HepG2 (cell line): ENCODE results near the gene CBL. TPM values are rescaled to one million over a fixed set of nuclear protein-coding genes. Genes with fewer than 3 reads are reported as not detected.

Experiments
- ATAC-seq: fragments of 200-7000 bp; cut with Tn5 transposase; 3 replicates; pipeline ENCODE4 v1.9.1; 2020; ENCODE audit warnings: mild to moderate bottlenecking, moderate library complexity
- BruUV-seq: library from RNA; stranded (reverse); fragments of 400-500 nt; replicated peaks from 2 replicates; lab custom pipeline; 2021; lab: Mats Ljungman, UMichigan
- CTCF ChIA-PET: fragments of 300-600 bp; formaldehyde crosslinking; extraction: SDS; loops from one replicate; lab custom pipeline; 2021; ENCODE audit warnings: low total read pairs, inconsistent platforms, low intra/inter-chr PET ratio; lab: Yijun Ruan, JAX
- POLR2A ChIA-PET: fragments of 350-600 bp; sonication (Branson Sonifier 250); formaldehyde crosslinking; loops from one replicate; lab custom pipeline; 2020; ENCODE audit warnings: antibody characterized with exemption, inconsistent platforms; lab: Yijun Ruan, JAX
- DNase-seq: peaks from one replicate; pipeline ENCODE4 v3.0.0-alpha.2; 2015; ENCODE audit warnings: low spot score
- FAIRE-seq: peaks from 3 replicates; lab custom pipeline; 2011; peaks lifted over from hg19 to GRCh38; lab: Jason Lieb, UNC
- H2AFZ ChIP-seq: one replicate; pipeline ENCODE4 v1.6.1; 2011; ENCODE audit warnings: low read length, inconsistent platforms
- H3K27ac ChIP-seq: fragments of 300-600 bp; 3 replicates; pipeline ENCODE4 v1.8.0; 2011; ENCODE audit warnings: mixed run types, mild to moderate bottlenecking, mixed read lengths, low read length, inconsistent platforms; ENCODE audit not compliant: insufficient read depth; ENCODE audit errors: extremely low read length
- H3K27me3 ChIP-seq, 2 experiments: fragments of 200-600 bp in 1 of 2; 2 replicates in 1 of 2; 3 replicates in 1 of 2; pipeline versions ENCODE4 v1.6.0 to v1.8.0; 2011; ENCODE audit warnings: low read length in 2 of 2, mild to moderate bottlenecking in 2 of 2, moderate library complexity in 2 of 2, inconsistent platforms in 1 of 2; ENCODE audit not compliant: insufficient read depth in 2 of 2, control insufficient read depth in 1 of 2
- H3K36me3 ChIP-seq, 2 experiments: fragments of 200-600 bp in 1 of 2; replicated peaks in 1 of 2; 2 replicates in 1 of 2; 3 replicates in 1 of 2; pipeline versions ENCODE4 v1.5.1 to v1.8.0; 2011; ENCODE audit warnings: low read length in 2 of 2, inconsistent platforms in 1 of 2; ENCODE audit not compliant: insufficient read depth in 2 of 2, control insufficient read depth in 1 of 2
- H3K4me1 ChIP-seq: 2 replicates; pipeline ENCODE4 v1.5.1; 2012; ENCODE audit warnings: low read length, inconsistent platforms; ENCODE audit not compliant: insufficient read depth
- H3K4me2 ChIP-seq: 2 replicates; pipeline ENCODE4 v1.6.0; 2011; ENCODE audit warnings: low read depth, low read length, inconsistent platforms
- H3K4me3 ChIP-seq, 3 experiments: fragments of 200-600 bp in 1 of 3; sonication (generic), shearing (Covaris generic) in 1 of 3; replicated peaks in 1 of 3; 2 replicates each; pipeline ENCODE4 v1.5.1; 2011 to 2016; ENCODE audit warnings: low read length in 3 of 3, inconsistent platforms in 2 of 3, low read depth in 2 of 3, mild to moderate bottlenecking in 2 of 3, control low read depth in 1 of 3, mixed read lengths in 1 of 3; ENCODE audit not compliant: insufficient read depth in 1 of 3
- H3K79me2 ChIP-seq: one replicate; pipeline ENCODE4 v1.6.1; 2011; ENCODE audit warnings: low read length, inconsistent platforms; ENCODE audit not compliant: insufficient read depth
- H3K9ac ChIP-seq: 2 replicates; pipeline ENCODE4 v1.6.0; 2011; ENCODE audit warnings: mild to moderate bottlenecking, low read depth, low read length, inconsistent platforms; ENCODE audit not compliant: insufficient read depth
- H3K9me3 ChIP-seq: 2 replicates; pipeline ENCODE4 v1.5.1; 2012; ENCODE audit warnings: mild to moderate bottlenecking, low read length
- H4K20me1 ChIP-seq: 2 replicates; pipeline ENCODE4 v1.6.0; 2011; ENCODE audit warnings: inconsistent platforms, mild to moderate bottlenecking, low read length, moderate library complexity; ENCODE audit not compliant: insufficient read depth
- AGO1 ChIP-seq: fragments of 200-400 bp; formaldehyde crosslinking; IDR thresholded peaks from 2 replicates; pipeline ENCODE4 v1.6.1; 2017; ENCODE audit warnings: mild to moderate bottlenecking, low read depth, low read length, moderate library complexity; ENCODE audit not compliant: poor library complexity, severe bottlenecking
- HES4 ChIP-seq: sonication (generic); formaldehyde crosslinking; IDR thresholded peaks from 2 replicates; pipeline ENCODE4 v1.9.0; 2021; ENCODE audit warnings: mild to moderate bottlenecking, missing genetic modification reagents, borderline replicate concordance
- HNRNPL ChIP-seq: fragments of 200-400 bp; formaldehyde crosslinking; IDR thresholded peaks from 2 replicates; pipeline ENCODE4 v1.6.1; 2017; ENCODE audit warnings: mild to moderate bottlenecking, low read depth, low read length
- MTF2 ChIP-seq: sonication (generic); formaldehyde crosslinking; IDR thresholded peaks from 2 replicates; pipeline ENCODE4 v1.5.0; 2020; ENCODE audit warnings: missing genetic modification reagents, borderline replicate concordance
- YEATS4 ChIP-seq: sonication (generic); formaldehyde crosslinking; IDR thresholded peaks from 2 replicates; pipeline ENCODE4 v1.4.0; 2020; ENCODE audit warnings: missing genetic modification reagents, borderline replicate concordance
- ZMYM4 ChIP-seq: sonication (generic); formaldehyde crosslinking; IDR thresholded peaks from 2 replicates; pipeline ENCODE4 v1.8.1; 2023; ENCODE audit warnings: mild to moderate bottlenecking, missing genetic modification reagents
- ZNF292 ChIP-seq: sonication (generic); formaldehyde crosslinking; IDR thresholded peaks from 2 replicates; pipeline ENCODE4 v1.8.1; 2022; ENCODE audit warnings: mild to moderate bottlenecking, low read depth, missing genetic modification reagents, borderline replicate concordance
- ZNF354B ChIP-seq: sonication (generic); formaldehyde crosslinking; IDR thresholded peaks from 2 replicates; pipeline ENCODE4 v1.8.0; 2022; ENCODE audit warnings: mild to moderate bottlenecking, missing genetic modification reagents
- ZNF878 ChIP-seq: sonication (generic); formaldehyde crosslinking; IDR thresholded peaks from 2 replicates; pipeline ENCODE4 v1.8.1; 2023; ENCODE audit warnings: mild to moderate bottlenecking, missing genetic modification reagents, moderate library complexity
- ZSCAN20 ChIP-seq: sonication (generic); formaldehyde crosslinking; IDR thresholded peaks from 2 replicates; pipeline ENCODE4 v1.4.0; 2020; ENCODE audit warnings: missing genetic modification reagents, mild to moderate bottlenecking, borderline replicate concordance
- WGBS: methylation state at CpG from one replicate; pipeline ENCODE4 v1.1.6; 2017; ENCODE audit warnings: low lambda C conversion rate; 5-methylcytosine and 5-hydroxymethylcytosine counted together
- in situ Hi-C: cut with HindIII; loops from 2 replicates; pipeline ENCODE4 v1.10.0; 2017; ENCODE audit warnings: low pct_unique_long_range_greater_than_20kb; ENCODE audit not compliant: extremely low pct_ligation_motif_present
- intact Hi-C: fragments of 100-400 bp; cut with micrococcal nuclease; formaldehyde crosslinking; loops from one replicate; pipeline ENCODE4 v1.10.0; 2022; ENCODE audit not compliant: unreplicated experiment
- polyA plus RNA-seq, 8 experiments: library from polyadenylated mRNA; depleted of rRNA in 3 of 8; stranded (reverse) in 7 of 8; unstranded in 1 of 8; fragments of >200 nt; fragmentation: Illumina TruSeq in 4 of 8; extraction: Trizol in 4 of 8; gene quantifications; 2 replicates each; pipeline versions ENCODE4 v1.2.1 to v1.2.3, GENCODE V29; 2011 to 2016; ENCODE audit warnings: low read depth in 4 of 8, missing spikeins in 1 of 8, mixed read lengths in 1 of 8; ENCODE audit not compliant: insufficient read depth in 1 of 8
- total RNA-seq, 5 experiments: library from RNA; depleted of rRNA; stranded (reverse); fragments of >200 nt; fragmentation: Illumina TruSeq; extraction: Trizol; gene quantifications; 2 replicates each; pipeline ENCODE4 v1.2.3, GENCODE V29; 2016; ENCODE audit warnings: low read depth in 1 of 5
- TF ChIP-seq, protein P1 (sequence below): sonication (generic); formaldehyde crosslinking; IDR thresholded peaks from 2 replicates; pipeline ENCODE4 v1.4.0; 2020; ENCODE audit warnings: low read depth, missing genetic modification reagents
- TF ChIP-seq, protein P2 (sequence below): sonication (generic); formaldehyde crosslinking; IDR thresholded peaks from 2 replicates; pipeline ENCODE4 v1.4.0; 2020; ENCODE audit warnings: mild to moderate bottlenecking, missing genetic modification reagents

Gene CBL
- total and polyA plus RNA-seq, 2 of the 13 experiments (the other 11 are each of a cell fraction or from before 2014, with no cell fraction given): 6.6 to 7.4 TPM

DNA sequence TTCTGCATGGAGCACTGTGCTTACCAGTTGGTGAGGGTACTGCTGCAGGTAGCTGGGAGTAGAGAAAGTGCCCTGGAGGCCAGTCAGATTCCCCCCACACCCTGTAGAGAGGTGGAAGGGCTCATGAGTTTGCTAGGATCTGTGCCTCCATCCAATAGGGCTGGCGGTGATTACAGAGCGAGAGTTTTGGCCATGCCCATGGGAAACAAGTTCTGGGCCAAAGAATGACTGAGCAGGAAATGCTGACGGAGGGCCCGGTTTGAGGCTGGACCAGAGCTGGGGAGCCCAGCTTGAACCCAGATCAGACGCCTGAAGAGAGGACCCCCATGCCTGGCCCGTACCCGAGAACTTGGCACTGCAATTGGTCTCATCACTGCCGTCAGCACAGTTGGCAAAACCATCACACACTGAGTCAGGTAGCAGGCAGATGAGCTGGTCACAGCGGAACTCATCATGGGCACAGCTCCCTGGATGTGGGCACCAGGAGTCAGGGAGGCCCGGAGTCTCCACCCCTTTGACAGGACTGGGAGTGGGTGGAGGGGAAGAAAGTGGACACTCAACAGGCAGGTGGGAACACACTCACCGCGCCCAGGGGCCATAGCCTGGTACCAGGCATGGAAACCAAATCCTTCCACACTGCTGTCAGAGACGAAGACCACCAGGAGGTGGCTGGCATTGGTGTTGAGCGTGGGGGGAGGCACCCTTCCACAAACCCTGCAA lies 138.3 kb downstream of the CBL start:
- ChIA-PET CTCF (no interaction called here), POLR2A (interaction anchor here (1.1 kb wide), 1 partner anchor 32 kb away, joined by 3 read pairs; no protein-coding TSS in a partner anchor)
- no peak overlapping the region for H2AFZ ChIP-seq
- no peak for FAIRE-seq
- no peak overlapping the region for H3K4me3 ChIP-seq
- H3K4me1 ChIP-seq: peaks cover 32% of the 10 kb centered on the region
- no peak for DNase-seq
- no peaks in the 10 kb centered on the region for H4K20me1 ChIP-seq
- H3K79me2 ChIP-seq: no peaks in the 10 kb centered on the region
- H3K9ac ChIP-seq: no peak overlapping the region
- in situ Hi-C loops: no loop called here
- WGBS: 83% methylated on average over 3 of the region's 14 CpGs
- no peak overlapping the region for H3K4me2 ChIP-seq
- intact Hi-C loops: no loop called here
- H3K27ac ChIP-seq: no peak overlapping the region
- H3K9me3 ChIP-seq: no peaks in the 10 kb centered on the region
- peaks cover 2 to 56% of the 10 kb centered on the region in 2 experiments; a peak in 4 of 5 replicates for H3K27me3 ChIP-seq
- TF ChIP-seq ZNF878: no peak
- TF ChIP-seq HES4 (CRISPR knock-in tag): no peak
- TF ChIP-seq ZNF354B (CRISPR knock-in tag): no peak
- no peak for TF ChIP-seq ZSCAN20 (CRISPR knock-in tag)
- 0 out of 2 replicates have a peak, but pooled peaks have one; percentile 22 for TF ChIP-seq HNRNPL
- TF ChIP-seq, all 625 proteins: peak for 1
- no TSS peak for BruUV-seq
- H3K36me3 ChIP-seq: no peaks in the 10 kb centered on the region
- no peak for ATAC-seq

DNA sequence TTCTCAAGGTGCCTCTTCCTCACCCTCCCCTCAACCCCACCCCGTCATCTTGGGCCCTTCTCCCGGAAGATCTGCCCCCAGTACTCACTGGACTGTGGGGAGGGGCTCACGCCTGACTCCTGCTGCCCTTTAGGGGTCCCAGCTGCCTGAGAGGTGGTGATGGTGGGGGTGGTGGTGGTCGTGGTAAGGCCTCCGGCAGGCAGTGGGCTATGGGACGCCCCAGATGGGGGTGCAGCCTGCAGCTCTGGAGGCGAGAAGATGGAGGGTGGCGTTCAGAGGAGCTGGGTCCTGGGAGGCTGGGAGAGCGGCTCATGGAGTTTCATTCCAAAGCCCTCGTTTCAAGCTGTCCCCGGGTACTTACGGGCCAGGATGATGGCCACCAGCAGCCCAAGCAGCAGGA lies 139.5 kb downstream of the CBL start:
- Histone ChIP-seq H3K4me2 (no peak overlapping the region), H4K20me1 (no peaks in the 10 kb centered on the region), H3K4me1 (peaks cover 37% of the 10 kb centered on the region), H3K4me3 (no peak overlapping the region), H3K27me3 (peaks cover 2 to 58% of the 10 kb centered on the region in 2 experiments; a peak in 4 of 5 replicates), H3K9ac (no peak overlapping the region), H3K27ac (no peak overlapping the region), H3K36me3 (no peaks in the 10 kb centered on the region), H3K79me2 (no peaks in the 10 kb centered on the region), H2AFZ (no peak overlapping the region), H3K9me3 (no peaks in the 10 kb centered on the region)
- in situ Hi-C loops (no loop called here), intact Hi-C loops (no loop called here)
- ChIA-PET CTCF (no interaction called here), POLR2A (interaction anchor here (1.1 kb wide), 1 partner anchor 31 kb away, joined by 3 read pairs; no protein-coding TSS in a partner anchor)
- FAIRE-seq: no peak
- BruUV-seq: no TSS peak
- WGBS: 48% methylated on average over 4 of the region's 12 CpGs
- no peak for ATAC-seq
- no peak for DNase-seq
- TF ChIP-seq ZMYM4 (CRISPR knock-in tag) (no peak), AGO1 (no peak), ZNF292 (CRISPR knock-in tag) (no peak), YEATS4 (CRISPR knock-in tag) (no peak), MTF2 (CRISPR knock-in tag) (no peak)
- TF ChIP-seq, protein P1, sequence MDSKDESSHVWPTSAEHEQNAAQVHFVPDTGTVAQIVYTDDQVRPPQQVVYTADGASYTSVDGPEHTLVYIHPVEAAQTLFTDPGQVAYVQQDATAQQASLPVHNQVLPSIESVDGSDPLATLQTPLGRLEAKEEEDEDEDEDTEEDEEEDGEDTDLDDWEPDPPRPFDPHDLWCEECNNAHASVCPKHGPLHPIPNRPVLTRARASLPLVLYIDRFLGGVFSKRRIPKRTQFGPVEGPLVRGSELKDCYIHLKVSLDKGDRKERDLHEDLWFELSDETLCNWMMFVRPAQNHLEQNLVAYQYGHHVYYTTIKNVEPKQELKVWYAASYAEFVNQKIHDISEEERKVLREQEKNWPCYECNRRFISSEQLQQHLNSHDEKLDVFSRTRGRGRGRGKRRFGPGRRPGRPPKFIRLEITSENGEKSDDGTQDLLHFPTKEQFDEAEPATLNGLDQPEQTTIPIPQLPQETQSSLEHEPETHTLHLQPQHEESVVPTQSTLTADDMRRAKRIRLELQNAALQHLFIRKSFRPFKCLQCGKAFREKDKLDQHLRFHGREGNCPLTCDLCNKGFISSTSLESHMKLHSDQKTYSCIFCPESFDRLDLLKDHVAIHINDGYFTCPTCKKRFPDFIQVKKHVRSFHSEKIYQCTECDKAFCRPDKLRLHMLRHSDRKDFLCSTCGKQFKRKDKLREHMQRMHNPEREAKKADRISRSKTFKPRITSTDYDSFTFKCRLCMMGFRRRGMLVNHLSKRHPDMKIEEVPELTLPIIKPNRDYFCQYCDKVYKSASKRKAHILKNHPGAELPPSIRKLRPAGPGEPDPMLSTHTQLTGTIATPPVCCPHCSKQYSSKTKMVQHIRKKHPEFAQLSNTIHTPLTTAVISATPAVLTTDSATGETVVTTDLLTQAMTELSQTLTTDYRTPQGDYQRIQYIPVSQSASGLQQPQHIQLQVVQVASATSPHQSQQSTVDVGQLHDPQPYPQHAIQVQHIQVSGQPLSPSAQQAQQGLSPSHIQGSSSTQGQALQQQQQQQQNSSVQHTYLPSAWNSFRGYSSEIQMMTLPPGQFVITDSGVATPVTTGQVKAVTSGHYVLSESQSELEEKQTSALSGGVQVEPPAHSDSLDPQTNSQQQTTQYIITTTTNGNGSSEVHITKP (CRISPR knock-in tag): no peak
- TF ChIP-seq, protein P2, sequence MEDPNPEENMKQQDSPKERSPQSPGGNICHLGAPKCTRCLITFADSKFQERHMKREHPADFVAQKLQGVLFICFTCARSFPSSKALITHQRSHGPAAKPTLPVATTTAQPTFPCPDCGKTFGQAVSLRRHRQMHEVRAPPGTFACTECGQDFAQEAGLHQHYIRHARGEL: no peak
